ENCODE measurements around the gene CAGE1.

CAGE1 gene

GRCh38 chr6:7301702-7302101, 87.8 kb downstream of the CAGE1 start:
- no peak for DNase-seq

- no peak for DNase-seq
Measured at GRCh38 chr6:7300926-7301325, 88.6 kb downstream of the CAGE1 start.

GRCh38 chr6:7298113-7298512, 91.4 kb downstream of the CAGE1 start:
- no peak for DNase-seq

- DNase-seq, result no peak
Measured at GRCh38 chr6:7296602-7297001, 92.9 kb downstream of the CAGE1 start.

GRCh38 chr6:7295916-7296315, 93.6 kb downstream of the CAGE1 start:
- no peak for DNase-seq

GRCh38 chr6:7292596-7293255, 96.8 kb downstream of the CAGE1 start:
- DNase-seq, result no peak

GRCh38 chr6:7290079-7290478, 99.5 kb downstream of the CAGE1 start:
- DNase-seq, result no peak

- DNase-seq, result no peak
Measured at GRCh38 chr6:7285416-7285815, 104.1 kb downstream of the CAGE1 start.

GRCh38 chr6:7283676-7284075, 105.9 kb downstream of the CAGE1 start:
- no peak for DNase-seq

- peak; percentile 31 for DNase-seq
Measured at GRCh38 chr6:7282097-7282906, 107.2 kb downstream of the CAGE1 start.
